Ammon's horn (tissue), 1 donor: Measurements from ENCODE around the gene DCDC2B.

Experiments used
- DNase-seq: peaks from one replicate; pipeline ENCODE4 v3.0.0-alpha.2; 2016; ENCODE audit warnings: low spot score

DCDC2B gene

DNA sequence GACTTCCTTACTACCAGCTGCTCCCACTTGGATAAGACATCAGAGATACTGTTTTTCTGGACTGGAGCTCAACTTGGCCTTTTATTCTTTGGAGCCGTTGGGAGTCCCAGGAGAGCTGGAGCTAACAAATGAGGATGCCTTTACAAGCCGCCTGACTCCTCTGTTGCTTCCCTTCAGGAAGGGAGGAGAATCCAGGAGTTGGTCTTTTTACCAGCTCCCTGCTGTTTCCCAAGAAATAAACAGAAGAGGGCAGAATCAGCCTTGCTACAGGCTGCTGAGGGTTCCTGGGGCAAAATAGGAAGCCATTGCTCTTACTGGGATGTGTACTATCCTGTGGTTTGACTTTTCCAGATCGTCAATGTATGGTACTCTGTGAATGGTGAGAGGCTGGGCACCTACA, 14.8 kb downstream of the DCDC2B start:
- DNase-seq = no peak

DNA sequence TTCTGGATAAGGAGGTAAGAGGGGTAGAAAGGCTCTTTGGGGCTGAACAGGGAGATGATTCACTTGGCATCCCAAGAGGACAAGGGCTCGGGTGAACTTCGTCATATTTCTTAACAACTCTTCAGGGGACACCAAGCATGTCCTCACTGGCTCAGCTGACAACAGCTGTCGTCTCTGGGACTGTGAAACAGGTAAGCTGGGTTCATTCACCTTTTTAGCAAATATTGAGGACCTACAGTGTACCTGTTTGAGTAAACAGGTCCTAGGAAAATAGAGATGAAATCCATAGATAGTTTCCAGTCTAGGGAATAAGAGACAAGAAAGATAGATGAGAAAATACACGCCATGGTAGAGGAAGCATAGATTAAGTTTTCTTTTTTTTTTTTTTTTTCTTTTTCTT, 15.4 kb downstream of the DCDC2B start:
- no peak for DNase-seq

DNA sequence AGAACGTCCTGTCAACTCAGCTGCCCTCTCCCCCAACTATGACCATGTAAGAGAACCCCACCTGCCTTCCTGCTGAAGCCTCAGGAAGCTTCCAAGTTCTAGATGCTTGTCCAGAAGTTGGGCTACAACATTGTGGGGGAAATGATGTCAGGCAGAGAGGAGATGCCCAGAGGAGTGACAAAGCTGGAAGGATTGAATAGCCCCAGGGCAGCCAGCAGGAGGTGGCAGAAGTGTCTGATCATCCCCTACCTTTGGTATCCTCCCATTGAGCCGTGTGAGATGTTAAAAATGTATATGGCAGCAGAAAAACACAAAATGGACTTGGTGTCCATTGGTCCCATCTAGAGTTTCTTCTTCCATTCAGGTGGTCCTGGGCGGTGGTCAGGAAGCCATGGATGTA, 19.9 kb downstream of the DCDC2B start:
- no peak for DNase-seq

DNA sequence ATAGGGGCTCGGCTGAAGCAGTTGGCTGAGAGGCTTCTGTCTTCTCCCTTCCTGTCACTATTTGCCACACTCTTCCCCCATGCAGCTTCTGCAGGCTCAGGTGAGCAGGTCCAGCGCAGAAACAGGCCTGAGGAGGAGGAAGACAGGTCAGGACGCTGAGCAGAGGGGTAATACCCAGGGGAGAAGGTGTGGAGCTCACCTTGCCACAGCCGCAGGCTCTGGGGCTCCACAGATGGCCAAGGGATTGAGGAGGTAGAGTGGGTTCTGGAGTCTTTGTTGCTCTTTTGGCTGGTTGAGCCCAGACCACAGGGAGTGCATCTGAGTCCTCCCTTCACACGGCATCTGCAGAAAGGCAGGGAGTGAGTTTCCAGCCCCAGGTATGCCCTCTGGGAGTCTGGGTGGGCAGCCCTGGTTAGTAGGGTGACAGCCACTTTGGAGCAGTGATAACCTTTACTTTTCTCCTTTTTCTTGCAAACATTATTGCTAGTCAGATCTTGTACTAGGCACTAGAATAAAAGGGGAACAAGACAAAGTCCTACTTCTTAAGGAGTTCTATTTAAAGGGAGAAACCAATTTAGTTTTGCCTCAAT, 23.0 kb downstream of the DCDC2B start:
- DNase-seq = no peak

DNA sequence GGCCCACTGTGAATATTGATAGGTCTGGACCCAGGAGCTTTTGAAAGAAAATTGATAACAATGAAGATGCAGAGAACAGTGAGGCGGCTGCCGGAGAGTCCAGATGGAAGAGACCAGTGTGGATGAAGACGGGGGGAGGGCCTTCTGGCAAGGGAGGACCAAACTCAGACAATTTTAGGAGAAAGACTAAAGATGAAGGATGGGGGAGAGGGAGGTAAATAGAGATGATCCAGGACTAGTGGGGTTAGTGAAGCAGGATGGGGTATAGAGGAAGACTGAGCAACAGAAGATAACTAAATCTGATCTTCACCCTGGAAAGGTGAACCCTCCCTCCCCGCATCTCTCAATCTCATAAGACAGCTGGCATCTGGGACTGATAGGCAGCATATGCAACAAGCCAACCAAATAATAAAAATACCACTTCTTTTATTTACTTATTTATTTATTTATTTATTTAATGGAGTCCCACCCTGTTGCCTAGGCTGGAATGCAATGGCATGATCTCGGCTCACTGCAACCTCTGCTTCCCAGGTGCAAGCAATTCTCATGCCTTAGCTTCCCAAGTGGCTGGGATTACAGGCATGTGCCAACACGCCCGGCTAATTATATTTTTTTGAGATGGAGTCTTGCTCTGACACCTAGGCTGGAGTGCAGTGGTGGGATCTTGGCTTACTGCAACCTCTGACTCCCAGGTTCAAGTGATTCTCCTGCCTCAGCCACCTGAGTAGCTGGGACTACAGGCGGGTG, 23.8 kb downstream of the DCDC2B start:
- DNase-seq = no peak

DNA sequence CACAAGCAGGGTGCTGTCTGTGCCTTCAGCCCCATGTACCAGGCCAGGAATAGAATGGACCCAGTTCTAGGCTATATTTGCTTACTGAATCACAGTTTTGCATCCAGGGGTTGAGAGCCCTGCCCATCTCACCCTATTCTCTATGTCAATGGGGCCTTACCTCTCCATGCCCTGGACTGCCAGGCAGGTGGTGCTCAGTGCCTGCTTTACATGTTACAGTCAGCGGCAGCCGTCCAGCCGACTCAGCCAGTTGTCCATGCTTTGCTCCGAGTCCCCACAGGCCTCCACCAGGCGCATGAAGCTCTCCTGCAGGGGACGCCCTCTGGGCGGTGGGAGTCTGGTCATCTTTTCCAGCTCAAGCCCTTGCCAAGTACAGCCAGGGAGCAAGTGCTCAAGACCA, 25.9 kb downstream of the DCDC2B start:
- no peak for DNase-seq

DNA sequence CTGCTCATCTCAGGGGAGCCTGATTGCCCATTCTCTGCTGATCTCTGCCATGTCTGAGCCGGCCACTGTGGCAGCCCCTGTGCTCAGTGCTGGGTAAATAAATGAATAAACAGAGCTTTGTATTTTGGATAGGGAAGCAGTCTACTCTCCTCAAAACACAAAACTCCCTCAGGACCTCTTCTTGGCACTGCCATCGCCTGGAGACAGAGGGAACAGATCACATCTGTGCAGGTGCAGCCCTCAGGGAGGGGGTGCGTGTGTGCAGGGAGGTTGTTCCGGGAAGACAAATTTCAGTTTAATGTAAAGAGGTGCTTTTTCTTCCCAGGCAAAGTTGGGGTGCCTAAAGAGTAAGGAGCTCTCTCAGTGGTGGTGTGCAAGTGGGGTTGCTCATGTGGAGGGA, 30.4 kb downstream of the DCDC2B start:
- DNase-seq = no peak

DNA sequence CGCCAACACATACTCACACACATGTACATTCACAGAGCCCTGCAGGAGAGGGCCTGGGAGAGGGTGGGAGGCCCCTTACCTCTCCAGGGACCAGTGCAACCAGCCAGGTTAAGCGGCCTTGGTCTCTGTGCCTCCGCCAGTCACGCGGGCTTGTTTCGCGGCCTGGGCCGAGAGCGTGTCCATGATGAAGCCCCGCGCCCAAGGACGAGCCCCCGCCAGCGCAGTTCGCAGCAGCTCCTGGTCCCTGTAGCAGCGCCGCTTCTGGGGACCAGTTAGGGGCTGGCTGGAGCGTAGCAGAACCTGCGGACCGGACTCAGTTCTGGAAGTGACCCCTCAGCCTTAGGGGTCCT, 30.9 kb downstream of the DCDC2B start:
- DNase-seq = no peak

DNA sequence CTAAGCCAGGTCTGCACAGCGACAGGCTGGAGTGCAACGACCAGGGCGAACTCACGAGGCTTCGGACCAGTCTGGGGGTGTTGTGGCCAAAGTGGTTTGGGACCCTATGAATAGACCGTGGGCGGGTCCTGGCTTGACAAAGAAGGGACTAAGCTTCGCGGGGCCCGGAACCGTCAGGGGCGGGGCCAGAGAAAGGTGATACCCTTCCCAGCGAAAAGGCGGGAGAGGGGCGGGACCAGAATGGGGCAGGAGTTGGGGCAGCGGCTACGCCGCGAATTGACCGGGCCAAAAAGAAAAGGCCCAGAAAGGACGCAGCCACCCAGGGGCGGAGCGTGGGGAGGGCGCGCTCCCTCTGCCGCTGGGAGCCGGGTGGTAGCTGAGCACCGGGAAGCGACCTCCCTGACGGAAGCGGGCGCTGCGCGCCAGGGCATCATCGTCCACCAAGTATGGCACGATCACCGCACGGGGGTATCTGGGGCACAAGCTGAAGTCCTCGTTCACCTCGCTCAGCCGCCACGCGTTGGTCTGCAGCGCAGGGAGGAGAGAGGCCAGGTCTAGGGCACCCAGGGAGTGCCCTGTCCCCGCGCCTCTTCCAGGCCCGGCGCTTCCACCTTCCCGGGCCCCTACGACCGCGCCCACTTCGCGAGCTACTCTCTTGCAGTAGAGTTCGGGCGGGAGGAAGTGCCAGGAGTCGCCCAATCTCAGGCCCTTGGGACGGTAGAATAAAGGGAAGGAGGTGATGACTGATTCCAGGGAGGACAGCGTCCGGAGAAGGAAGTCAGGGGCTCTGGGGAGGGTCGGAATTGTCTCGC, 31.5 kb downstream of the DCDC2B start:
- peak; percentile 61 for DNase-seq

DNA sequence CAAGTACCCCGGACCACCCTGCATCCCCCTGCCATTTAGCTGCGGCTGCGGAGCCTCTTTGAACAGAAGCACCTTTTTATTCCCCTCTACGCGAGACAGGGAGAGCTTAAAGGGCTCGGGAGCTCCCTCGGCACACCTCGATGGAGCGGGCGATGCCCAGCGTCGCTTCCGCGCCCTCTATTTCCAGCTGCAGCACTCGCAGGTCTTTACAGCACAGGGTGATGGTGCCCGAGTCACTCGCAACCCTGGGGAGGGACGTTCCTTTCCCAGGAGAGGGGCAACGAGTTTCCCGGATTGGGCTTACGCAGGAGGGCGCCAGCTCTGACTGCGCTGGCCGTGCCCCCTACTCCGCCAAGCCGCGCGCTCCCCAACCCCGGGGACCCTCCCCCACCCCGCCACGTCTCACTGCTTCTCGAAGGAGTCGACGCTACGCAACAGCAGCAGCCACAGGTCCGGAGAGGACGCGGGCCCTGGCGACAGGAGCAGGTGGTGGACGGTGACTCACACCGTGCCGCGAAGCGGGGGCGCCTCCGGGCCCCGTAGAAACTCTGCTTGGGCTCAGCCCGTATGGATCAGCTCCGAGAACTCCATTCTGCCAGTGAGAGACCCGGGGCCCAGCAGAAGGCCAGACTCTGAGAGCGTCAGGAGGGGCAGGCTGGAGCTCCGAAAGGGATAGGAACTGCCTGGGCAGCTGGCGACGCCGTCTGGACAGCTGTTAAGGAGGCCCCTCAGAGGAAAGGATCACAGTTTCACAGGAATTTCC, 32.3 kb downstream of the DCDC2B start:
- peak; percentile 74 for DNase-seq

DNA sequence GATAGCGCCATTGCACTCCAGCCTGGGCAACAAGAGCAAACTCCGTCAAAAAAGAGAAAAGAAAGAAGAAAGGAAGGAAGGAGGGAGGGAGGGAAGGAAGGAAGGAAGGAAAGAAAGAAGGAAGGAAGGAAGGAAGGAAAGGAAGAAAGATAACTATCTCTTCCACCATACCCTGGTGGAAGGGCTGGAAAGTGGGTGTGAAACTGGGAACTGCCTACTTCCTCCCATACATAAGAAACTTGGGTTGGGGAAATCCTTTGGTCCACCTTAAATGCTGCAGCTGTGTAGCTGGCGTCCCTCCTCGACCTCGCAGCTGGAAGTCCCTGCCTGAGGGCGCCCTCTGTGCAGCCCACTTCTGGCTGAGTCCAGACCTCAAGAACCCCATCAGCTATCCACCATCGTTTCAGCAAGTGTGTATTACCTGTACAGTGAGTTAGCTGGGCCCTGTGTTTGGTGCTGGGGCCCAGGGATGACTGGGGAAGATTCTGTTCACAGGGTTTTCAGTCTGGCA, 33.5 kb downstream of the DCDC2B start:
- DNase-seq = peak; percentile 84

DNA sequence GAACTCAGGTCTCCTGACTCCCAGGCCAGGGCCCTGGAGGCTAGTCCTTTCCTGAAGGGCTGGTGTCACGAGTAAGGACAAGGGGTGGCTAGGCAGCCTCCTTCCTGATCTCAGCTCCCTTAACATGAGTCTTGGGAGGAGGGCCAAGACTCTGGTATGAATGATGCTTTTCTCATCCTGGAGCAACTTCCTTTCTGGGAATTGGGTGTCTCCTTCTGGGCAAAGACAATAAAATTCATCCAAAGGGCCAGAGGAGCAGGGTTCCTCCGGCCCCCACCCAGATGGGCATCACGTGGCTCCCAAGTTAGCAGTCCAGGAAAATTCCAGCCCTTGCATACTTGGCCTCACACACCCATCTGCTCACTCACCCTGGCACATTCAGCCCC, 38.0 kb downstream of the DCDC2B start, which contains the start of gene FAM167B:
TSS of gene FAM167B (plus strand) at position 335 of the 386 bp plus-strand sequence. CDS start 200 bp downstream, outside the sequence.
- no peak for DNase-seq

DNA sequence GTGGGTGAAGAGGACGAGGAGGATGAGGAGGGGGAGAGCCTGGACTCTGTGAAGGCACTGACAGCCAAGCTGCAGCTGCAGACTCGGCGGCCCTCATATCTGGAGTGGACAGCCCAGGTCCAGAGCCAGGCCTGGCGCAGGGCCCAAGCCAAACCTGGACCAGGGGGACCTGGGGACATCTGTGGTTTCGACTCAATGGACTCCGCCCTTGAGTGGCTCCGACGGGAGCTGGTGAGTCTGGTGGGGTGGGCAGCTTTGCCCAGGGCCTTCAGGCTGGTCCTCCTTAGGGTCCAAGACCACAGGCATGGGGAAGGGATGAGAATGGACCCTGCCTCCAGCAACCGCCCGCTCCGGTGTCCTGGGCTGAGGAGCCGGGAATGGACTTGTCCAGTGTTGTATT, 38.6 kb downstream of the DCDC2B start:
- DNase-seq = no peak

DNA sequence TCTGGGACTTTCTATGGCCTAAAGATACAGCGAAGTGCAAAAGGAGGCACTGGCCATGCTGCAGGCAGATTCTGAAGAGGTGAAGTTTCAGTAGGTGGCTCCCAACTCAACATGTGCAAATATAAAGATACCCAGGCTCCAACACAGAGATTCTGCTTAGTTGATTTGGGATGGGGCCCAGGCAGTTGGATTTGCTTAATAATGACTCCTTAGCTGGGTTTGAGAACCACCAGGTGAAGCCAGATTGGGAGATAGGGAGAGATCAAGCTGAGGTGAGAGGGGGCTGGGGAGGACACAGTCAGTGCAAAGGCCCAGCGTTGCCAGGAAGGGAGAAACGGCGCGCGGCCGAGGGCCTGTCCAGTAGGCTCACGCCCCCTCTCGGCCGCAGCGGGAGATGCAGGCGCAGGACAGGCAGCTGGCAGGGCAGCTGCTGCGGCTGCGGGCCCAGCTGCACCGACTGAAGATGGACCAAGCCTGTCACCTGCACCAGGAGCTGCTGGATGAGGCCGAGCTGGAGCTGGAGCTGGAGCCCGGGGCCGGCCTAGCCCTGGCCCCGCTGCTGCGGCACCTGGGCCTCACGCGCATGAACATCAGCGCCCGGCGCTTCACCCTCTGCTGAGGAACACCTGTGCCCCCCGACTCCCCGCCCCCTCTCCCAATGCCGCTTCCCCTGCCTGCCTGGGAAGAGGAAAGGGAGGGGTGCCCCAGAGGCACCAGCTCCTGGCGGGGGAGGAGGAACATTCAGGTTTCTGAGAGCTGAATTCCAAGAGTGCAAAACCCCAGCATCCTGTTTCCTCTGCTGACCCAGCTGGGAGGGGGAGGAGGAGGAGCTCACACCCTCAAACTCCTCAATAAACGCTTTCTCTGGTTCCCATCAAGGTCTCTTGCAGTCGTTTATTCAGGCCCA, 39.3 kb downstream of the DCDC2B start:
- DNase-seq = peak; percentile 52

DNA sequence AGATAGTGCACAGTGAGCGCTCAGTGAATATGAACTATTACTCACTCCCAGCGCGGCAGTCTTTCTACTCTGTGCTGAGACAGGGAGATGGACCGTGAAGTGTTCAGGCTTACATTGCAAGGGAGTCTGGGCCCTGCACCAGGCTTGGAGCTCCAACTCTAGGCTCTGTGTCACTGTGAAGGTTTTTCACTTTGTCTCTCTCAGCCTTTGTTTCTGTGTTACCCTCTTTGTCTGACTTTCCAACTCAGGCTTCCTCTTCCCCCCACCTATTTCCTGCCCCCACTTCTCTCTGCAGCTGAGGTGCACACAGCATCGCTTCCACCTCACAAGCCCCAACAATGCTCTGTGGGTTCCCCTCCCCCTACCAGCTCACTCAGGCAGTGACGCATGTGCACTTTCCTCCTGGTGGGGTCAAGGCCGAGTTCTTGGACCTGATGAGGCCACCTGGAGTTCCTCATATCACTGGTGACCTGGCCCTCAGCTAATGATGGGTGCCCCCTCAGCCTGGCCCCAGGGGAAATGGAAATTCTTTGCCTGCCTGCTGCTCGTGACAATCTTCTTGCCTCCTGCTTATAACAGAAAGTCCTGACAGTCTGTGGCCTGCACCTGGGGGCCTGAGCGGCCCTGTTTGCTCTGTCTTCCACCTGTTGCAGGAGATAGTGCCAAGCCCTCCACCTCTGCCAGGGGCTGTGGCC, 41.1 kb downstream of the DCDC2B start:
- no peak for DNase-seq

DNA sequence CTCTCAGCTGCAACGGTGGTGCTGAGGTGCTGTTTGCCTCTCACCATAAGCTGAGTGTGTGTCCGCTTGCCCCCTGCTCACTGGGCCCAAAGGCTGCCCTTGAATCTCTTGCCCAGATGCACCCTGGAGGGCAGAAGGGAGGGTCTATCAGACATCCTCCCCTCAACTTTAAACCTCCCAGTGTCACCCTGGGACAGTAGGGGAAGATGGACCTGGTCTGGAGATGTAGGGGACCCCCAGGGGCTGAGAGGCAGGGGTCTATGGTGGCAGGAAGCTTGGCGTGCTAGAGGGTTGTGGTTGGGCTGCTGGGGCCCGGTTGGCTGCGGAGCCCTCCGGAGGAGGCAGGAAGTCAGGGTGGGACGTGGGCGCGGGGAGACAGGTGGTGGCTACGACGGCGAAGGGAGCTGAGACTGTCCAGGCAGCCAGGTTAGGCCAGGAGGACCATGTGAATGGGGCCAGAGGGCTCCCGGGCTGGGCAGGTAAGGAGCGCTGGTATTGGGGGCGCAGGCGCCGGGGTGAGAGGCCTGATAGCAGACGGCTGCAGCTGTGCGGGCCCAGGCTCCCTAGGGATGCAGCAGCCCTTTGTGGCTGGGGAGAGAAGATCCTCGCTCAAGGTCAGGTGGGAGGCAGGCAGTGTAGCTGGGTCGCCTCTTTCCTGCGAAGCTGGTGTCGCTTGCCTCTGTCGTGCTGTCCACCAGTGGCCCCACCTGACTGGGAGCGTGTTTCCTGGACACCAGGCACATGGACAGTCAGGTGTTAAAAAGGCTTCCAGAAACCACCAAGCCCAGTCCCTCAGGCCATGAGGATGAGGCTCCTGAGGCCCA, 42.2 kb downstream of the DCDC2B start, which contains the start of gene LCK:
TSS of gene LCK (plus strand) at position 373 of the 824 bp plus-strand sequence. CDS start 23,065 bp downstream, outside the sequence.
- no peak for DNase-seq

DNA sequence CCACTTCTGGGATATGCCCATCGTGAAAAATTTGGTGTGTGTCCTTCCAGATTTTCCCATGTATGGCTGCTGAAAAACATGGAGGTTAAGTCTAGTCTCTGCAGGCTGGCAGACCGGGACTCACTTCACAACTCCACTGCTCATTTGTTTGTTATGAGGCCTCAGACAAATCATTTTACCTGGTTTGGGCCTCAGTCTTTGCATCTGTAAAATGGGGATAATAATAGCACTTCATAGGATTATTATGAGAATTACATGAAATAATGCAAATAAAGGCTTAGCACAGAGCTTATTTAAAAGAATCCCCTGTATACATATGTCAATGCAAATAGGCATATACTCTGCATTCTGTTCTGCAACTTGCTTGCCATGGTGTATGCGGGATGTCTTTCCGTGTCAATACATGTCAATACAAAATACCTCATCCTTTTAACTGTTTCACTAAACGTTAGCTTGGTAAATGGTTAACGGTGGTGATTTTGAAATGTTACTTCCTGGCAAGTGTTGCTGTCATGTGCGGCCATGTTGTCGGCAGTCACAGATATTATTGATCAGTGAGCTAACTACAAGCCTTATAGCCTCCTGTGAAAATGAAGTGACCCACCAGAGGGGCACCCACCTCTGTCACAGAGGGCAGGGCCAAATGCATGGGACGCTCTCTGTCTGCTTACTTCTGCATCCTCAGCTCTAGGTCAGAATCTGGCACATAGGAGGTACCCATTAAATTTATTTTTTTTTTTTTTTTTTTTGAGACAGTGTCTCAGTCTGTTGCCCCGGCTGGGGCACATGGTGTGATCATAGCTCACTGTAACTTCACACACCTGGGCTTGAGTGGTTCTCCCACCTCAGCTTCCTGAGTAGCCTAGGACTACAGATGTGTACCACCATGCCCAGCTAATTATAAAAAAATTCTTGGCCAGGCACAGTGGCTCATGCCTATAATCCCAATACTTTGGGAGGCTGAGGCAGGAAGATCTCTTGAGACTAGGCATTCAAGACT, 46.5 kb downstream of the DCDC2B start:
- DNase-seq = no peak
